ENCODE data around the gene COL5A2.
A peak's percentile ranks its signal among the peaks of the same experiment; 100 is the strongest.

COL5A2 gene

GRCh38 chr2:189178054-189178453, 1.5 kb downstream of the COL5A2 start:
- no peak overlapping the region for H3K27ac ChIP-seq
- TF ChIP-seq CTCF (conservative IDR thresholded peaks at IDR 0.05) (peak; percentile 10), ZFX (IDR thresholded peaks at IDR 0.05) (no peak)

GRCh38 chr2:189177251-189177840, 2.2 kb downstream of the COL5A2 start:
- H3K27ac ChIP-seq = no peak overlapping the region
- TF ChIP-seq CTCF (conservative IDR thresholded peaks at IDR 0.05) (no peak), ZFX (IDR thresholded peaks at IDR 0.05) (no peak)

- no peak overlapping the region for H3K27ac ChIP-seq
- TF ChIP-seq ZFX (IDR thresholded peaks at IDR 0.05) (no peak), CTCF (conservative IDR thresholded peaks at IDR 0.05) (no peak)
These were observed 3.0 kb downstream of the COL5A2 start for GRCh38 chr2:189176516-189176915.

- TF ChIP-seq CTCF (conservative IDR thresholded peaks at IDR 0.05) (no peak), ZFX (IDR thresholded peaks at IDR 0.05) (no peak)
- H3K27ac ChIP-seq = no peak overlapping the region
These were observed 3.6 kb downstream of the COL5A2 start for GRCh38 chr2:189175869-189176433.

GRCh38 chr2:189171956-189172609, 7.5 kb downstream of the COL5A2 start:
- no peak overlapping the region for H3K27ac ChIP-seq
- TF ChIP-seq CTCF (conservative IDR thresholded peaks at IDR 0.05) (no peak; the same call in 1 of the 2 replicates), ZFX (IDR thresholded peaks at IDR 0.05) (no peak)

GRCh38 chr2:189168856-189169499, 10.6 kb downstream of the COL5A2 start:
- TF ChIP-seq CTCF (conservative IDR thresholded peaks at IDR 0.05) = no peak
- no peak for TF ChIP-seq ZFX (IDR thresholded peaks at IDR 0.05)
- no peak overlapping the region for H3K27ac ChIP-seq
